Measurements from ENCODE around the gene MRPL55. TPM values are rescaled to one million over a fixed set of nuclear protein-coding genes. Genes with fewer than 3 reads are reported as not detected.

MRPL55 gene
- polyA plus RNA-seq, 3 donors, result 99.8 to 277 (median 104) TPM

DNA sequence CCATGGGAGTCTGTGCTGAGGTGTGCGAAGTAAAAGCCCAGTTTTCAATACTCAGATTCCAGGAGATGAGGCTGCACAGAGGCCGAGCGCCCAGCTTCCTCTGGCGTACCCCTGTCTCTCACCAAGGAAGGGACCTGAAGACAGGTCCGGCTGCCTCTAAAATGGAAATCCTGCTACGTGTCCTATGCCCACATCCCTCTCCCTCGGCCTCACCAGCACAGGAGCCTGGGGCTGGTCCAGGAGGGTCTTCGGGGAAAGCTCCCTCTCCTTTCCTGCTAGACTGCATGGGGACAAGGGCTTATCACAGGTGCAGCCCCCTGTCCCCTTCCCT, 392 bp downstream of the MRPL55 start:
- peak overlapping the region; percentile 60 for H2AFZ ChIP-seq (ENCODE audit: insufficient read depth, low read depth, low read length, poor library complexity, severe bottlenecking)
- DNase-seq, result peak in 1 of 3 donors; percentile 14
- Mint-ChIP-seq H3K4me1 (peaks cover 43% of the 10 kb centered on the region), H3K9me3 (peaks cover 0 to 3% (median 1%) of the 10 kb centered on the region in 7 donors), H3K36me3 (peaks cover 13 to 21% of the 10 kb centered on the region in 2 donors), H3K27ac (peak overlapping the region; percentile 89 to 97 (median 95)), H3K27me3 (ENCODE audit: low read depth in 3 of 3) (no peaks in the 10 kb centered on the region), H3K4me3 (peak overlapping the region; percentile 90 to 92)
- peaks cover 11 to 21% of the 10 kb centered on the region in 2 donors for H3K36me3 ChIP-seq (replicated peaks in 1 of 2; ENCODE audit: control insufficient read depth in 1 of 2, insufficient read depth in 2 of 2, low read length in 2 of 2)
- no peaks in the 10 kb centered on the region for H4K20me1 ChIP-seq (ENCODE audit: insufficient read depth, low read length)
- intact Hi-C loops (cut with micrococcal nuclease), result loop anchor here (1.0 to 5.0 kb wide), 4 partner anchors 26 to 58 kb away; partner anchors contain the start of genes ARF1 (in 1 of the 2) and GUK1 (in 1 of the 2)
- H3K4me1 ChIP-seq (ENCODE audit: control insufficient read depth in 1 of 2, insufficient read depth in 2 of 2, low read length in 2 of 2), result peaks cover 32 to 48% of the 10 kb centered on the region in 2 donors
- H3K9me3 ChIP-seq (replicated peaks in 1 of 2; ENCODE audit: control insufficient read depth in 1 of 2, insufficient read depth in 1 of 2, low read length in 2 of 2), result no peaks in the 10 kb centered on the region
- peak overlapping the region; percentile 81 to 98 for H3K27ac ChIP-seq (ENCODE audit: low read depth in 1 of 2, low read length in 2 of 2)
- H3K27me3 ChIP-seq (ENCODE audit: control insufficient read depth in 2 of 2, insufficient read depth in 2 of 2, low read length in 2 of 2), result no peaks in the 10 kb centered on the region
- peak overlapping the region; percentile 83 to 92 (median 91) for H3K4me3 ChIP-seq (replicated peaks in 1 of 3; ENCODE audit: low read depth in 2 of 3, low read length in 3 of 3)
- H3K9ac ChIP-seq (ENCODE audit: insufficient read depth, low read length, poor library complexity, severe bottlenecking), result peak overlapping the region; percentile 93
- peaks cover 37% of the 10 kb centered on the region for H3K79me2 ChIP-seq (ENCODE audit: insufficient read depth, low read length)
- H3K4me2 ChIP-seq (replicated peaks; ENCODE audit: extremely low read depth, low read length, poor library complexity, severe bottlenecking), result peak overlapping the region; percentile 92
- 0% methylated on average over 7 of the region's 8 CpGs for WGBS (ENCODE audit: insufficient coverage)
- TF ChIP-seq, protein P1, sequence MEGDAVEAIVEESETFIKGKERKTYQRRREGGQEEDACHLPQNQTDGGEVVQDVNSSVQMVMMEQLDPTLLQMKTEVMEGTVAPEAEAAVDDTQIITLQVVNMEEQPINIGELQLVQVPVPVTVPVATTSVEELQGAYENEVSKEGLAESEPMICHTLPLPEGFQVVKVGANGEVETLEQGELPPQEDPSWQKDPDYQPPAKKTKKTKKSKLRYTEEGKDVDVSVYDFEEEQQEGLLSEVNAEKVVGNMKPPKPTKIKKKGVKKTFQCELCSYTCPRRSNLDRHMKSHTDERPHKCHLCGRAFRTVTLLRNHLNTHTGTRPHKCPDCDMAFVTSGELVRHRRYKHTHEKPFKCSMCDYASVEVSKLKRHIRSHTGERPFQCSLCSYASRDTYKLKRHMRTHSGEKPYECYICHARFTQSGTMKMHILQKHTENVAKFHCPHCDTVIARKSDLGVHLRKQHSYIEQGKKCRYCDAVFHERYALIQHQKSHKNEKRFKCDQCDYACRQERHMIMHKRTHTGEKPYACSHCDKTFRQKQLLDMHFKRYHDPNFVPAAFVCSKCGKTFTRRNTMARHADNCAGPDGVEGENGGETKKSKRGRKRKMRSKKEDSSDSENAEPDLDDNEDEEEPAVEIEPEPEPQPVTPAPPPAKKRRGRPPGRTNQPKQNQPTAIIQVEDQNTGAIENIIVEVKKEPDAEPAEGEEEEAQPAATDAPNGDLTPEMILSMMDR (IDR thresholded peaks at IDR 0.05), result no peak

DNA sequence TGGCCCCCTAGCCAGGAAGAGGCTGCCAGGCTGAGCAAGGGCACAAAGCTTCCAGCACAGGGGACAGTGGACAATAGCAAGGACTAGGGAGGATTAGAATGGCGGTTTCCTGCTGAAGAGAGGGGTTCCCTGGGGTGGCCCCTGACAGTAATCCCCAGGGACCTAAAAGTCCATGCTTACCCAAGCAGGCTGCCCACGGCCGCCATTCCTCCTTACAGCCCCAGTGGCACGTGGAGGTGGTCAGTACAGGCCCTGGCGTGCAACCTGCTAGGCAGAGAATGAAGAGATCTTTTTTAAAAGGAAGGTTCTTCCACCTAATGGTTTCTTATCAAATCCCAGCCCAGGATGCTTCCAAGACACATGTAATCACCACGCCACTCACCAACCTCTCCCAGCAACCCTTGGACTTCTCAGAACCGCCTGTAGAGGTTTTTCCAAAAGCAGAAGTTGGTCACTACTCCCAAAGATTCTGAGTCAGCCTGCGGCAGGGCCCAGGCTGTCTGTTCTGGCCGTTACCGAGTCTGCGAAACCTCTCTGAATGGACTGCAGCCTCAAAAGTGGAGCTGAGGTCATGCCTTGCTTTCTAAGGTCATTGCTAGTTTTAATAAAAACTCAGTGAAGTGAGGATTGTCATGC, 926 bp downstream of the MRPL55 start:
- peak overlapping the region; percentile 89 to 97 (median 95) for H3K27ac Mint-ChIP-seq
- peaks cover 48% of the 10 kb centered on the region for H3K4me1 Mint-ChIP-seq
- H3K36me3 Mint-ChIP-seq, result peaks cover 13 to 21% of the 10 kb centered on the region in 2 donors

More for the DNA sequence above, 926 bp downstream of the MRPL55 start:
- Histone ChIP-seq H3K27ac (ENCODE audit: low read depth in 1 of 2, low read length in 2 of 2) (peak overlapping the region; percentile 81 to 98), H3K79me2 (ENCODE audit: insufficient read depth, low read length) (peaks cover 41% of the 10 kb centered on the region), H3K36me3 (replicated peaks in 1 of 2; ENCODE audit: control insufficient read depth in 1 of 2, insufficient read depth in 2 of 2, low read length in 2 of 2) (peaks cover 11 to 21% of the 10 kb centered on the region in 2 donors), H3K4me2 (replicated peaks; ENCODE audit: extremely low read depth, low read length, poor library complexity, severe bottlenecking) (peak overlapping the region; percentile 92), H2AFZ (ENCODE audit: insufficient read depth, low read depth, low read length, poor library complexity, severe bottlenecking) (no peak overlapping the region), H3K4me3 (replicated peaks in 1 of 3; ENCODE audit: low read depth in 2 of 3, low read length in 3 of 3) (peak overlapping the region; percentile 83 to 92 (median 91)), H3K9ac (ENCODE audit: insufficient read depth, low read length, poor library complexity, severe bottlenecking) (peak overlapping the region; percentile 93), H4K20me1 (ENCODE audit: insufficient read depth, low read length) (no peaks in the 10 kb centered on the region), H3K4me1 (ENCODE audit: control insufficient read depth in 1 of 2, insufficient read depth in 2 of 2, low read length in 2 of 2) (peaks cover 36 to 53% of the 10 kb centered on the region in 2 donors), H3K9me3 (replicated peaks in 1 of 2; ENCODE audit: control insufficient read depth in 1 of 2, insufficient read depth in 1 of 2, low read length in 2 of 2) (no peaks in the 10 kb centered on the region), H3K27me3 (ENCODE audit: control insufficient read depth in 2 of 2, insufficient read depth in 2 of 2, low read length in 2 of 2) (no peaks in the 10 kb centered on the region)
- Mint-ChIP-seq H3K4me3 (peak overlapping the region; percentile 90 to 92), H3K9me3 (peaks cover 0 to 3% (median 1%) of the 10 kb centered on the region in 7 donors), H3K27me3 (ENCODE audit: low read depth in 3 of 3) (no peaks in the 10 kb centered on the region)
- DNase-seq, result peak; percentile 56 to 82 (median 78)
- intact Hi-C loops (cut with micrococcal nuclease), result loop anchor here (1.0 to 5.0 kb wide), 3 partner anchors 25 to 58 kb away; partner anchors contain the start of genes ARF1 (in 1 of the 2) and GUK1 (in 1 of the 2)
- TF ChIP-seq, protein P1 (IDR thresholded peaks at IDR 0.05), result no peak
- 48% methylated on average over 9 of the region's 11 CpGs for WGBS (ENCODE audit: insufficient coverage)

Data from CD14-positive monocyte (primary cell).